Superior temporal gyrus (tissue), 1 donor: ENCODE data around the gene PDE7B.

Experiments
- DNase-seq: peaks from one replicate; pipeline ENCODE4 v3.0.0-alpha.2; 2016; ENCODE audit errors: extremely low spot score

Gene PDE7B

DNA sequence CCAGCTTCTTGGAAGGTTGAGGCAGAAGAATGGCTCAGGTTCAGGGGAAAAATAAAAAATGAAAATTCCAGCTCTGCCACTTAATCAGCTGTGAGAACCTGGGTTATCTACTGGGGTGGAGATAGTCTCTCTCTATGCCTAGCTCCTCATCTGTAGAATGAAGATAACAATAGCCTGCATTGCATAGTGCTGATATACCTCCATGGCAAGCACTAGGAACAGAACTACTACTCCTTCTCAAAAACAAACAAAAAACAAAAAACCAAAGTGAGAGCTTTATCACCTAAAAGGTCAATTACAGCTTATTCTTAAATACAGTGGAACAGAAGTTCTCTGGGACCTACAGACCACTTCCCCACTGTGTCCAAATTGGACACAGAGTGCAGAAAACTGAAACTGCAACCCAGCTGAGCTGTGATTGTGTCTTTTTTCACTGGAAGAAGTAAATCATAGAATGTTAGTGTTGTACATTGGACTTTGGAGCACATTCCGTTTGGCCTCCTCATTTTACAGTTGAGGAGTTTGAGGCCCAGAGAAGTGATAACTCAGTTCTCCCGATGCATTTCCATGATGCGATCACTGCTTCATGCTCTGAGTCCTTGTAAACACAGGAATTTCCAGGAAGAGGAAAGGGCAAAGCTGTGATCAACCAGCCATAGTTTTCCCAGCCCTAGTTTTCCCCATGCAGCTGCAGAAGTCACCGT, 375.3 kb downstream of the PDE7B start:
- no peak for DNase-seq

DNA sequence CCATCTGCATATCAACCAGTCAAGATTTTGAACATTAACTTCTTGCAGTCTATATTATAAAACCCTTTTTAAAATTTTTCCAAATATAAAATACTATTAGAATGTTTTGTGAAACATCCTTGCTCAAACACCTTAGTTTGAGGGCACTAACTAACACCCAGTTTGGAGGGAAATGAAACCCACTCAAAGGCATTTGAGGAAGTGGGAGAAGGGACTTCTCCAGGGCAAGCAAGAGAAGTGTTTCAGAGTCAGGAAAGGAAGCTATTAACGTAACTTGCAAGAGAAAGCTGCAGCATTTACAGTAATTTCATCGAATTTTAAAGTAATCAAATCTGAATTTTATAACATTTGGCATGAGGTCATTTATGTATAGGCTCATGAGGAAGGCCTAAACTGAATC, 377.3 kb downstream of the PDE7B start:
- no peak for DNase-seq

DNA sequence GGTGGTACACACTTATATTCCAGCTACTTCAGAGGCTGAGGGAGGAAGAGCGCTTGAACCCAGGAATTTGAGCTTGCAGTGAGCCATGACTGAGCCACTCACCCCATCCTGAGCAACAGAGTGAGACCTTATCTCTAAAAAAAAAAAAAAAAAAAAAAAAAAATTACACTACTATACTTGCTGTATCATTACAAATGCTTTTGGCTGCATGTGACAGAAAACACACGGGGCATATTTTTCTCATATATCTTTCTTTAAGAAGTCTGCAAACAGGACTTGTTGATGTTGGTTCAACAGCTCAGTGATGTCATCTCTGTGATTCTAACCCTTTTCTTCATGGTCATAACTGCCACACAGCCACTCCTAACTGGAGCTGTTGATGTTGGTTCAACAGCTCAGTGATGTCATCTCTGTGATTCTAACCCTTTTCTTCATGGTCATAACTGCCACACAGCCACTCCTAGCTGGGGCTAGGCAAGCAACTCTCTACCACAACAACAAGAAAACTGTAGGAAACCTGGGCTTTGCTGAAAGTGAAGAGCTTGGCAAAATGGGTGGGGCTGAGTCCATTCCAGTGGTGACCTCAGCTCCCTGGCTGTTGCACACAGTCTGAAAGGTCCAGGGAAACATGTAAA, 378.8 kb downstream of the PDE7B start:
- DNase-seq, result no peak

GRCh38 chr6:136232701-136233100, 381.2 kb downstream of the PDE7B start:
- DNase-seq, result no peak

- no peak for DNase-seq
These were observed 383.7 kb downstream of the PDE7B start for GRCh38 chr6:136235233-136235564.

DNA sequence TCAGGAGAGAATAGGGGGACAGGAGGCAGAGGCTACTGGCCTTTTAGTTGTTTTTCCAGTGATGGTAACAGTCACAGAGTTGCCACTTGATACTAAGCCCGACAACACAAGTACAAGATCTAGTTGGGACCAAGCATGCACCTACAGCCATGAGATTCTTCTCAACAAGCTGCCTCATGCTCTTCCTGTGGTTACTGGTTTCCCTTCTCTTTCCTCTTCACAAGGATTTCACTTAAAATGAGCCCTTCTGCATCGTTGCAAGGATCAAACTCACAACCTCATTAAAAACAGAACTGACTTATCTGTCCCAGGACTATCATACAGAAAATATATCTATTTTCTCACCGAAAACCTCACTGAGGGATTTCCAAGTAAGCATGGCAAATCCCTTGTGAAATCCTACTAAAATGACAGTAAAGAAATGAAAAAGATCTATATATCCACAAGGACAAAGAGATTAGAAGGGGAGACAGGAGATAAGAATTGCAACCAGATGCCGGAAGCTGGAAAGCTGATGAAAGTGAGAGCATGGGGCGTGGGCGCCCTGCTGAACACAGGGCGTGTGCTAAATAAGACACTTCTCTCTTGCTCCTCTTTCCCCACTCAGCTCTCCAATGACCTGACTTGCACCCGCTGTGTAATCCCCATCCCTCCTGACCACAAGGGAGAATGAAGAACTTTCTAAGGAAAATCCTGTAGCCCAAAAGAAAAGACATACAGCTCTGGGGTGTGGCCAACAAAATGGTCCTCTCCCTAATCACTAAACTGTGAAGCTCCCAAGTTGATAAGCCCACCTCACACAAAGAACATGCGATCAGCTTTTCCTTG, 385.2 kb downstream of the PDE7B start:
- DNase-seq, result no peak

DNA sequence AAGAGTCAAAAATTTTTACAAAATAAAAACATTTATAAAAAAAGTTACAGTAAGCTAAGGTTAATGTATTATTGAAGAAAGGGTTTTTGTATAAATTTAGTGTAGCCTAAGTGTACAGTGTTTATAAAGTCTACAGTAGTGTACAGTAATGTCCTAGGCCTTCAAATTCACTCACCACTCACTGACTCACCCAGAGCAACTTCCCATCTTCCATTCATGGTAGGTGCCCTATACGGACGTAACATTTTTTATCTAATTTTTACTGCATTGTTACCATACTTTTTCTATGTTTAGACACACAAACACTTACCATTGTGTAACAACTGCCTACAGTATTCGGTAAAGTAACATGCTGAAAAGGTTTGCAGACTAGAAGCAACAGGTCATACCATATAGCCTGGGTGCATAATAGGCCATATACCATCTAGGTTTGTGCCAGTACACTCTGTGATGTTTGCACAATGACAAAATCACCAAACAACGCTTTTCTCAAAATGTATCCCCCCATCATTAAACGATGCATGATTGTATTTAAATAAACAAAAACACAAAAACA, 392.6 kb downstream of the PDE7B start:
- no peak for DNase-seq
